ENCODE measurements around the gene CFAP141.

GRCh38 chr1:154213274-154213673 is 7.1 kb upstream of the CFAP141 start:
- no peak for TF ChIP-seq CTCF (CRISPR knock-in tag; IDR thresholded peaks at IDR 0.05)
- TF ChIP-seq ZNF619 (CRISPR knock-in tag; IDR thresholded peaks at IDR 0.05): no peak
- no peak for TF ChIP-seq RXRA (CRISPR knock-in tag; IDR thresholded peaks at IDR 0.05)

Data from HepG2 (cell line).